Keratinocyte (primary cell): ENCODE measurements around the gene BNIP2. TPM values are rescaled to one million over a fixed set of nuclear protein-coding genes. Genes with fewer than 3 reads are reported as not detected.

Source experiments
- DNase-seq: peaks from one replicate; pipeline ENCODE4 v3.0.0-alpha.2; 2011; ENCODE audit warnings: low read depth, missing footprints, low spot score
- FAIRE-seq: peaks from 2 replicates; lab custom pipeline; 2011; peaks lifted over from hg19 to GRCh38; lab: Jason Lieb, UNC
- H2AFZ ChIP-seq: 2 replicates; pipeline ENCODE4 v1.6.0; 2012; ENCODE audit warnings: low read length, control low read depth, inconsistent platforms; ENCODE audit not compliant: control insufficient read depth
- H3K27ac ChIP-seq: 2 replicates; pipeline ENCODE4 v1.5.1; 2011; ENCODE audit warnings: low read length; ENCODE audit not compliant: control insufficient read depth, insufficient read depth
- H3K27me3 ChIP-seq: 3 replicates; pipeline ENCODE4 v1.6.0; 2011; ENCODE audit warnings: low read length; ENCODE audit not compliant: control insufficient read depth, insufficient read depth; ENCODE audit errors: extremely low read depth
- H3K36me3 ChIP-seq, 2 experiments: 2 replicates in 1 of 2; 3 replicates in 1 of 2; pipeline ENCODE4 v1.5.1; 2011; ENCODE audit warnings: low read length in 2 of 2, mild to moderate bottlenecking in 1 of 2; ENCODE audit not compliant: control insufficient read depth in 2 of 2, insufficient read depth in 2 of 2; ENCODE audit errors: extremely low read depth in 1 of 2
- H3K4me1 ChIP-seq: 3 replicates; pipeline ENCODE4 v1.5.1; 2011; ENCODE audit warnings: low read length; ENCODE audit not compliant: control insufficient read depth, insufficient read depth; ENCODE audit errors: extremely low read depth
- H3K4me2 ChIP-seq: 3 replicates; pipeline ENCODE4 v1.6.0; 2011; ENCODE audit warnings: low read depth, low read length; ENCODE audit not compliant: control insufficient read depth, insufficient read depth; ENCODE audit errors: extremely low read depth
- H3K4me3 ChIP-seq, 3 experiments: fragments of 200-600 bp in 1 of 3; sonication (generic) in 1 of 3; 2 replicates in 2 of 3; 3 replicates in 1 of 3; pipeline ENCODE4 v1.5.1; 2011 to 2016; ENCODE audit warnings: low read length in 3 of 3, mild to moderate bottlenecking in 3 of 3, control low read depth in 2 of 3, inconsistent platforms in 1 of 3, low read depth in 1 of 3, mixed read lengths in 1 of 3, mixed run types in 1 of 3, moderate library complexity in 1 of 3; ENCODE audit not compliant: control insufficient read depth in 2 of 3, insufficient read depth in 2 of 3; ENCODE audit errors: extremely low read depth in 1 of 3
- H3K79me2 ChIP-seq: 2 replicates; pipeline ENCODE4 v1.6.0; 2012; ENCODE audit warnings: low read length; ENCODE audit not compliant: control insufficient read depth, insufficient read depth
- H3K9ac ChIP-seq: 3 replicates; pipeline ENCODE4 v1.6.0; 2011; ENCODE audit warnings: low read length; ENCODE audit not compliant: control insufficient read depth, insufficient read depth; ENCODE audit errors: extremely low read depth
- H3K9me1 ChIP-seq: 3 replicates; pipeline ENCODE4 v1.6.0; 2011; ENCODE audit warnings: low read length; ENCODE audit not compliant: control insufficient read depth, insufficient read depth; ENCODE audit errors: extremely low read depth
- H3K9me3 ChIP-seq: 2 replicates; pipeline ENCODE4 v1.5.1; 2012; ENCODE audit warnings: low read depth, low read length; ENCODE audit not compliant: control insufficient read depth
- H4K20me1 ChIP-seq: 3 replicates; pipeline ENCODE4 v1.6.0; 2011; ENCODE audit warnings: low read length; ENCODE audit not compliant: control insufficient read depth, insufficient read depth; ENCODE audit errors: extremely low read depth
- EZH2 ChIP-seq: IDR thresholded peaks from one replicate; pipeline ENCODE4 v1.6.1; 2012; ENCODE audit warnings: inconsistent platforms, mild to moderate bottlenecking, low read length, moderate library complexity
- dilution Hi-C: fragments of 300-500 bp; cut with MboI; formaldehyde crosslinking; loops from one replicate; pipeline ENCODE4 v1.7.0; 2020; ENCODE audit warnings: low sequenced_read_pairs; ENCODE audit not compliant: extremely low pct_ligation_motif_present
- polyA plus RNA-seq, 5 experiments: library from polyadenylated mRNA; depleted of rRNA in 3 of 5; stranded (reverse) in 3 of 5; stranded (forward) in 1 of 5; unstranded in 1 of 5; fragments of >200 nt; gene quantifications; 1 replicate in 1 of 5; 2 replicates in 3 of 5; 3 replicates in 1 of 5; pipeline versions ENCODE4 v1.2.1 to v1.2.3, GENCODE V29; 2011 to 2012; ENCODE audit warnings: missing spikeins in 2 of 5, low read depth in 1 of 5, low replicate concordance in 1 of 5
- TF ChIP-seq, protein P1 (sequence below), 3 experiments: IDR thresholded peaks in 1 of 3; conservative IDR thresholded peaks in 1 of 3; optimal IDR thresholded peaks in 1 of 3; 2 replicates in 2 of 3; 3 replicates in 1 of 3; pipeline versions ENCODE3 to v1.5.1; 2011; ENCODE audit warnings: low read length in 3 of 3, mild to moderate bottlenecking in 3 of 3, moderate library complexity in 2 of 3, control low read depth in 1 of 3, inconsistent platforms in 1 of 3; ENCODE audit not compliant: insufficient read depth in 2 of 3; ENCODE audit errors: extremely low read depth in 1 of 3

Gene BNIP2
- polyA plus RNA-seq, 1 donor (not counting 4 experiments of a cell fraction or from before 2014, with no cell fraction given) = 57.4 TPM

DNA sequence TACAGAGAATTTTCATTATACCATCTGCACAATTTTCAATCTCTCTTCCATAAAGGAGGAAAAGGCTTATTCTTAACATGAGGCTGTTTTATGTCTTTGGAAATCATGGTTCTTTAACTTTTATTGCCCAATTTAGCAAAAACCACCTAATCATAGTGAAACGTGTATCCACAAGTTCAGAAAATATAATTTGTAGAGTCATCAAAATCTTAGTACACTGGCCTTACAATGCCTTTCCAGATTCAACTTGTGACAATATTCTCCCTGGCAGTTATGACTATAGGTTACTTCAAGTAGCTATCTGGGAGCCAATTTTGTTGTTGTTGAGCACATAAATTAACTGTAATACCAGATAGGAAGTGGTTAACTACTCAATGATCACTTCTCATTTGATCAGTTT is 10.9 kb downstream of the BNIP2 start:
- no peak overlapping the region for H3K27ac ChIP-seq
- no peak overlapping the region for H2AFZ ChIP-seq
- no peaks in the 10 kb centered on the region for H3K27me3 ChIP-seq
- peaks cover 18% of the 10 kb centered on the region for H3K79me2 ChIP-seq
- no peak for DNase-seq
- TF ChIP-seq EZH2 = no peak
- TF ChIP-seq, protein P1, sequence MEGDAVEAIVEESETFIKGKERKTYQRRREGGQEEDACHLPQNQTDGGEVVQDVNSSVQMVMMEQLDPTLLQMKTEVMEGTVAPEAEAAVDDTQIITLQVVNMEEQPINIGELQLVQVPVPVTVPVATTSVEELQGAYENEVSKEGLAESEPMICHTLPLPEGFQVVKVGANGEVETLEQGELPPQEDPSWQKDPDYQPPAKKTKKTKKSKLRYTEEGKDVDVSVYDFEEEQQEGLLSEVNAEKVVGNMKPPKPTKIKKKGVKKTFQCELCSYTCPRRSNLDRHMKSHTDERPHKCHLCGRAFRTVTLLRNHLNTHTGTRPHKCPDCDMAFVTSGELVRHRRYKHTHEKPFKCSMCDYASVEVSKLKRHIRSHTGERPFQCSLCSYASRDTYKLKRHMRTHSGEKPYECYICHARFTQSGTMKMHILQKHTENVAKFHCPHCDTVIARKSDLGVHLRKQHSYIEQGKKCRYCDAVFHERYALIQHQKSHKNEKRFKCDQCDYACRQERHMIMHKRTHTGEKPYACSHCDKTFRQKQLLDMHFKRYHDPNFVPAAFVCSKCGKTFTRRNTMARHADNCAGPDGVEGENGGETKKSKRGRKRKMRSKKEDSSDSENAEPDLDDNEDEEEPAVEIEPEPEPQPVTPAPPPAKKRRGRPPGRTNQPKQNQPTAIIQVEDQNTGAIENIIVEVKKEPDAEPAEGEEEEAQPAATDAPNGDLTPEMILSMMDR (optimal IDR thresholded peaks at IDR 0.05 in 1 of 3, IDR thresholded peaks at IDR 0.05 in 1 of 3, conservative IDR thresholded peaks at IDR 0.05 in 1 of 3; ENCODE audit: extremely low read depth in 1 of 3, insufficient read depth in 2 of 3, low read length in 3 of 3) = no peak
- no peak for FAIRE-seq
- H3K36me3 ChIP-seq = peaks cover 11 to 34% of the 10 kb centered on the region in 2 experiments
- no peaks in the 10 kb centered on the region for H3K9me3 ChIP-seq
- H3K4me2 ChIP-seq = no peak overlapping the region
- dilution Hi-C loops = no loop called here
- H3K9ac ChIP-seq = no peak overlapping the region
- no peaks in the 10 kb centered on the region for H3K4me1 ChIP-seq
- H3K9me1 ChIP-seq = no peaks in the 10 kb centered on the region
- no peak overlapping the region for H3K4me3 ChIP-seq
- H4K20me1 ChIP-seq = peaks cover 3% of the 10 kb centered on the region

DNA sequence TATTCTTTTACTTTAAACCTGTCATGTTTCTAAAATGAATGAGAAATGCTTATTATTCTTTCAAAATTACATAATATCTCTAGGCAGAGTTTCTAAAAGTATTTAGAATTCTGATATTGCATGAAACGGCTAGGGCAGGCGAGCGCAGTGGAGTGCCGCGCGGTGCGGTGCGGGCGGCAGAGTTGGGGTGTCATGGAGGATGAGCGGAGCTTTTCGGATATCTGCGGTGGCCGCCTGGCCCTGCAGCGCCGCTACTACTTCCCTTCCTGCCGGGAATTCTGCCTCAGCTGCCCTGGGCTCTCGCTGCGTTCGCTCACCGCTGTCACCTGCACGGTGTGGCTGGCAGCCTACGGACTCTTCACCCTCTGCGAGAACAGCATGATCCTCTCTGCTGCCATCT is 12.6 kb downstream of the BNIP2 start:
- Histone ChIP-seq H2AFZ (no peak overlapping the region), H3K4me3 (no peak overlapping the region), H3K4me1 (no peaks in the 10 kb centered on the region), H4K20me1 (no peaks in the 10 kb centered on the region), H3K36me3 (peaks cover 16 to 34% of the 10 kb centered on the region in 2 experiments), H3K27ac (no peak overlapping the region), H3K4me2 (no peak overlapping the region), H3K9me1 (no peaks in the 10 kb centered on the region), H3K9me3 (no peaks in the 10 kb centered on the region), H3K27me3 (no peaks in the 10 kb centered on the region), H3K79me2 (peaks cover 6% of the 10 kb centered on the region), H3K9ac (no peak overlapping the region)
- FAIRE-seq (no peak), DNase-seq (no peak)
- TF ChIP-seq, protein P1 (optimal IDR thresholded peaks at IDR 0.05 in 1 of 3, IDR thresholded peaks at IDR 0.05 in 1 of 3, conservative IDR thresholded peaks at IDR 0.05 in 1 of 3; ENCODE audit: extremely low read depth in 1 of 3, insufficient read depth in 2 of 3, low read length in 3 of 3) = no peak
- TF ChIP-seq EZH2 = no peak
- dilution Hi-C loops = no loop called here
